Breast epithelium (tissue), 4 donors: ENCODE results near the gene HEXD. TPM values are rescaled to one million over a fixed set of nuclear protein-coding genes. Genes with fewer than 3 reads are reported as not detected.

Source experiments
- DNase-seq, 2 donors: peaks; one replicate each; pipeline ENCODE4 v3.0.0-alpha.2; 2019; ENCODE audit warnings: low spot score in 2 of 2
- H3K27ac ChIP-seq, 2 donors: fragments of 200-600 bp; sonication (generic) in 1 of 2; one replicate each; pipeline ENCODE4 v1.5.1; 2016 to 2019; ENCODE audit warnings: mild to moderate bottlenecking in 1 of 2
- H3K27me3 ChIP-seq, 2 donors: fragments of 200-600 bp; sonication (generic) in 1 of 2; one replicate each; pipeline versions ENCODE4 v1.5.1 to v1.6.0; 2017 to 2019; ENCODE audit warnings: control low read depth in 1 of 2, mild to moderate bottlenecking in 1 of 2
- H3K36me3 ChIP-seq: fragments of 200-600 bp; one replicate; pipeline ENCODE4 v1.5.1; 2019
- H3K4me1 ChIP-seq, 2 donors: fragments of 200-600 bp; sonication (generic); one replicate each; pipeline ENCODE4 v1.5.1; 2016 to 2019; ENCODE audit warnings: control low read depth in 1 of 2
- H3K4me3 ChIP-seq, 3 donors: fragments of 200-600 bp; sonication (generic); 1 replicate in 2 of 3; 2 replicates in 1 of 3; pipeline ENCODE4 v1.5.1; 2016 to 2019; ENCODE audit warnings: mild to moderate bottlenecking in 3 of 3, moderate library complexity in 2 of 3
- H3K9me3 ChIP-seq, 2 donors: fragments of 200-600 bp; sonication (generic) in 1 of 2; one replicate each; pipeline ENCODE4 v1.5.1; 2016 to 2019; ENCODE audit warnings: control low read depth in 1 of 2
- CTCF ChIP-seq, 3 donors: fragments of 450-650 bp; IDR thresholded peaks; one replicate each; pipeline ENCODE4 v1.5.1; 2016 to 2017; ENCODE audit warnings: antibody characterized with exemption in 3 of 3, mild to moderate bottlenecking in 3 of 3, moderate library complexity in 3 of 3
- POLR2A ChIP-seq: fragments of 450-650 bp; IDR thresholded peaks from one replicate; pipeline ENCODE4 v1.6.1; 2016; ENCODE audit warnings: antibody characterized with exemption, mild to moderate bottlenecking, moderate library complexity
- POLR2AphosphoS5 ChIP-seq, 3 donors: sonication (generic); formaldehyde crosslinking; IDR thresholded peaks; one replicate each; pipeline ENCODE4 v1.6.1; 2017; ENCODE audit warnings: antibody characterized with exemption in 3 of 3
- intact Hi-C: fragments of 100-400 bp; cut with DNase I; formaldehyde crosslinking; loops from one replicate; pipeline ENCODE4 v1.15.1; 2023; ENCODE audit warnings: low total_unique reads
- total RNA-seq, 3 donors: library from RNA; depleted of rRNA; stranded (reverse); fragments of >200 nt; gene quantifications; one replicate each; pipeline ENCODE4 v1.1.0, GENCODE V29; 2016

The HEXD gene
- total RNA-seq, 3 donors from 2014 or later: 48.2 to 157 (median 68.2) TPM

DNA sequence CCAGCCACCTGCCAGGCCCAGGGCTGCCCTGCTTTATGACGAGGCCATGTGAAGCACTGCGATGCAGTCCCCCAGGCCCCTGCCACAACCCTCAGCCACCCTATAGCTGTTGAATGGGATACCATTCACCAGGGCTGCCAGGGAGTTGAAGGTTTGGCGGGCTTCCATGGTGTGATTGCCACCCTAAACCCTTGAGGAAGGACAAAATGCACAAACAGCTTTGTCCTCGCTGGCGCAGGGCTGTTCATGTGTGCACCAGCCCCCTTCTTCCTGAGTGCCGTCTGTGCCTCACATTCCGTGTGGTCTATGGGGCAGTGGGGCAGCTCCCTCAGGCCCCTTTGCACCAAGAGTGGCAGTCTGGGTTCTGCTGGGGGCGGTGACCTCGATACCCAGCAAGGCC, 65.7 kb downstream of the HEXD start:
- Histone ChIP-seq H3K27ac (no peak overlapping the region), H3K36me3 (no peaks in the 10 kb centered on the region), H3K9me3 (no peaks in the 10 kb centered on the region), H3K27me3 (no peaks in the 10 kb centered on the region), H3K4me1 (no peaks in the 10 kb centered on the region), H3K4me3 (no peak overlapping the region)
- DNase-seq: no peak
- no peak for TF ChIP-seq CTCF (IDR thresholded peaks at IDR 0.05)
- TF ChIP-seq POLR2A: no peak
- TF ChIP-seq POLR2AphosphoS5 (IDR thresholded peaks at IDR 0.05): no peak
- intact Hi-C loops: loop anchor here (10.0 kb wide), 1 partner anchor 1849 kb away; no protein-coding TSS in a partner anchor

GRCh38 chr17:82486231-82487094, 68.3 kb downstream of the HEXD start:
- Histone ChIP-seq H3K4me1 (no peaks in the 10 kb centered on the region), H3K4me3 (no peak overlapping the region), H3K9me3 (no peaks in the 10 kb centered on the region), H3K27me3 (no peaks in the 10 kb centered on the region), H3K27ac (no peak overlapping the region), H3K36me3 (no peaks in the 10 kb centered on the region)
- DNase-seq: no peak
- intact Hi-C loops: loop anchor here (10.0 kb wide), 1 partner anchor 1852 kb away; no protein-coding TSS in a partner anchor
- TF ChIP-seq CTCF (IDR thresholded peaks at IDR 0.05) (no peak), POLR2AphosphoS5 (IDR thresholded peaks at IDR 0.05) (no peak), POLR2A (no peak)

DNA sequence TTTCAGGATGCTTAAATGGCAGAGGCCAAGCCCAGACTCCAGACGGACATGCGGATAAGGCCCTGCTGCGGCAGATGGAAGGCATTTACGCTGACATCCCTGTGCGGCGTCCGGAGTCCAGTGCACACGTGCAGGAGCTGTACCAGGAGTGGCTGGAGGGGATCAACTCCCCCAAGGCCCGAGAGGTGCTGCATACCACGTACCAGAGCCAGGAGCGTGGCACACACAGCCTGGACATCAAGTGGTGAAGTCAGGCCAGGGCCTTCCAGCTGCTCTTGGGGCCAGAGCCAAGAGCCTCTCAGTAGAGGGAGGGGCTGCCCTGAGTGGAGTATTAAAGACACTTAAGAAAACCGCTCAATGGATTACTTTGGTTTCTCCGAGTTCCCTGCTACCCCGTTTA, 69.8 kb downstream of the HEXD start:
- intact Hi-C loops: loop anchor here (2.0 to 10.0 kb wide), 2 partner anchors 53 to 1853 kb away; no protein-coding TSS in a partner anchor
- no peak overlapping the region for H3K27ac ChIP-seq
- no peaks in the 10 kb centered on the region for H3K4me1 ChIP-seq
- H3K36me3 ChIP-seq: no peaks in the 10 kb centered on the region
- H3K27me3 ChIP-seq: no peaks in the 10 kb centered on the region
- no peaks in the 10 kb centered on the region for H3K9me3 ChIP-seq
- no peak for TF ChIP-seq POLR2A
- no peak for TF ChIP-seq POLR2AphosphoS5 (IDR thresholded peaks at IDR 0.05)
- no peak for TF ChIP-seq CTCF (IDR thresholded peaks at IDR 0.05)
- no peak for DNase-seq
- H3K4me3 ChIP-seq: no peak overlapping the region

- intact Hi-C loops: loop anchor here (2.0 to 10.0 kb wide), 2 partner anchors 52 to 1854 kb away; no protein-coding TSS in a partner anchor
These were observed 71.0 kb downstream of the HEXD start for GRCh38 chr17:82489117-82489516.

DNA sequence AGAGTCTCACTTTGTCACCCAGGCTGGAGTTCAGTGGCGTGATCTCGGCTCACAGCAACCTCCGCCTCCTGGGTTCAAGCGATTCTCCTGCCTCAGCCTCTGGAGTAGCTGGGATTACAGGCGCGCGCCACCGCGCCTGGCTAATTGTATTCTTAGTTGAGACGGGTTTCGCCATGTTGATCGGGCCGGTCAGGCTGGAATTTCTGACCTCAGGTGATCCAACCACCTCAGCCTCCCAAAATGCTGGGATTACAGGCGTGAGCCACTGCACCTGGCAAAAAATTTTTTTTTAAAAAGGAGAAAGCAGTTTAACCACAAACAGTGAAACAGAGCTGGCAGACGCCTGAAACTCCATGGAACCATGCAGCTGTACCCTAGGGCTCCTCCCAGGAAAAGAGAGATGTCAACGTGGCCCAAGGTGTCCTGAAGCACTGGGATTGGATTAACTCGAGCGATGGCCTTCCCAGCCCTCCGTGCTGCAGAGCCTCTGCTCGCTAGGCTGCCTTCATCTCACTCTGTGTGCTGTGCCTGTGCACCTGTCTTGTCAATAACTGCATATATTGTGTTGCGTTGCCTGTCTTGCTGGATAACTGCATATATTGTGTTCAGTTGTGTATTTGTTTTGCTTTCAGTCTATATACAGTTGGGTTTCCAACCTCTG, 71.8 kb downstream of the HEXD start:
- no peaks in the 10 kb centered on the region for H3K4me1 ChIP-seq
- H3K4me3 ChIP-seq: no peak overlapping the region
- no peaks in the 10 kb centered on the region for H3K27me3 ChIP-seq
- no peak for DNase-seq
- no peak overlapping the region for H3K27ac ChIP-seq
- H3K36me3 ChIP-seq: no peaks in the 10 kb centered on the region
- TF ChIP-seq POLR2AphosphoS5 (IDR thresholded peaks at IDR 0.05) (no peak), CTCF (IDR thresholded peaks at IDR 0.05) (no peak), POLR2A (no peak)
- intact Hi-C loops: loop anchor here (2.0 to 10.0 kb wide), 2 partner anchors 51 to 1855 kb away; no protein-coding TSS in a partner anchor
- H3K9me3 ChIP-seq: no peaks in the 10 kb centered on the region

More at GRCh38 chr17:82489117-82489516, 71.0 kb downstream of the HEXD start:
- DNase-seq: no peak
- Histone ChIP-seq H3K4me3 (no peak overlapping the region), H3K4me1 (no peaks in the 10 kb centered on the region), H3K36me3 (no peaks in the 10 kb centered on the region), H3K27ac (peak overlapping the region in 1 of 2 donors; percentile 19), H3K9me3 (no peaks in the 10 kb centered on the region), H3K27me3 (no peaks in the 10 kb centered on the region)
- TF ChIP-seq POLR2A: no peak
